ENCODE data around the gene CENPU.

Gene CENPU

GRCh38 chr4:184712322-184712721, 21.6 kb downstream of the CENPU start:
- no peak for DNase-seq (ENCODE audit: low read depth in 3 of 3)

- no peak for DNase-seq (ENCODE audit: low read depth in 3 of 3)
These were observed 27.4 kb downstream of the CENPU start for GRCh38 chr4:184706453-184706852.

GRCh38 chr4:184705692-184706091, 28.2 kb downstream of the CENPU start:
- no peak for DNase-seq (ENCODE audit: low read depth in 3 of 3)

GRCh38 chr4:184702114-184702513, 31.8 kb downstream of the CENPU start:
- DNase-seq (ENCODE audit: low read depth in 3 of 3) = no peak

- no peak for DNase-seq (ENCODE audit: low read depth in 3 of 3)
These were observed 34.0 kb downstream of the CENPU start for GRCh38 chr4:184699941-184700340.

GRCh38 chr4:184697956-184698355, 35.9 kb downstream of the CENPU start:
- no peak for DNase-seq (ENCODE audit: low read depth in 3 of 3)

- no peak for DNase-seq (ENCODE audit: low read depth in 3 of 3)
These were observed 38.6 kb downstream of the CENPU start for GRCh38 chr4:184695178-184695896.

- DNase-seq (ENCODE audit: low read depth in 3 of 3) = no peak
These were observed 39.4 kb downstream of the CENPU start for GRCh38 chr4:184694412-184694956.

- DNase-seq (ENCODE audit: low read depth in 3 of 3) = no peak
These were observed 40.8 kb downstream of the CENPU start for GRCh38 chr4:184693056-184693455.

GRCh38 chr4:184689681-184690080, 44.2 kb downstream of the CENPU start:
- DNase-seq (ENCODE audit: low read depth in 3 of 3) = no peak

GRCh38 chr4:184688447-184688846, 45.4 kb downstream of the CENPU start:
- DNase-seq (ENCODE audit: low read depth in 3 of 3) = peak in 2 of 3 donors; percentile 26 to 29

- DNase-seq (ENCODE audit: low read depth in 3 of 3) = no peak
These were observed 45.9 kb downstream of the CENPU start for GRCh38 chr4:184688005-184688404.

- DNase-seq (ENCODE audit: low read depth in 3 of 3) = no peak
These were observed 49.3 kb downstream of the CENPU start for GRCh38 chr4:184684491-184685189.

GRCh38 chr4:184681916-184682315, 52.0 kb downstream of the CENPU start:
- DNase-seq (ENCODE audit: low read depth in 3 of 3) = no peak

- no peak for DNase-seq (ENCODE audit: low read depth in 3 of 3)
These were observed 53.2 kb downstream of the CENPU start for GRCh38 chr4:184680698-184681097.

- no peak for DNase-seq (ENCODE audit: low read depth in 3 of 3)
These were observed 57.9 kb downstream of the CENPU start for GRCh38 chr4:184675821-184676492.

- DNase-seq (ENCODE audit: low read depth in 3 of 3) = no peak
These were observed 58.9 kb downstream of the CENPU start for GRCh38 chr4:184675018-184675417.

GRCh38 chr4:184674011-184674410, 59.9 kb downstream of the CENPU start:
- DNase-seq (ENCODE audit: low read depth in 3 of 3) = no peak

GRCh38 chr4:184672741-184673140, 61.2 kb downstream of the CENPU start:
- no peak for DNase-seq (ENCODE audit: low read depth in 3 of 3)

- no peak for DNase-seq (ENCODE audit: low read depth in 3 of 3)
These were observed 62.8 kb downstream of the CENPU start for GRCh38 chr4:184671101-184671500.

GRCh38 chr4:184669251-184669650, 64.6 kb downstream of the CENPU start:
- DNase-seq (ENCODE audit: low read depth in 3 of 3) = no peak

GRCh38 chr4:184668511-184669114, 65.3 kb downstream of the CENPU start:
- no peak for DNase-seq (ENCODE audit: low read depth in 3 of 3)

Measured in stimulated activated CD4-positive, alpha-beta T cell treated with anti-CD3 and anti-CD28 coated beads, TNF-alpha, amount 100 ng/mL, for 48 hours (primary cell).